Fibroblast of the aortic adventitia (primary cell): ENCODE measurements around the gene CADPS2. TPM values are rescaled to one million over a fixed set of nuclear protein-coding genes. Genes with fewer than 3 reads are reported as not detected.

Experiments used
- DNase-seq: peaks from one replicate; pipeline ENCODE4 v3.0.0-alpha.2; 2010; ENCODE audit warnings: low read depth
- H3K4me3 ChIP-seq: 2 replicates; pipeline ENCODE4 v1.5.1; 2011; ENCODE audit warnings: low read depth, mild to moderate bottlenecking, control low read depth, low read length, moderate library complexity
- CTCF ChIP-seq: IDR thresholded peaks from 2 replicates; pipeline ENCODE4 v1.5.1; 2011; ENCODE audit warnings: mild to moderate bottlenecking, low read length, control low read depth, inconsistent platforms; ENCODE audit not compliant: insufficient read depth
- total RNA-seq: library from RNA; depleted of rRNA; stranded (reverse); fragments of >200 nt; gene quantifications from 2 replicates; pipeline ENCODE4 v1.2.3, GENCODE V29; 2012; ENCODE audit warnings: low replicate concordance

The CADPS2 gene
- total RNA-seq, 1 donor, result 16.0 TPM

- H3K4me3 ChIP-seq, result no peak overlapping the region
- TF ChIP-seq CTCF, result no peak
- DNase-seq, result no peak
These were observed 452.5 kb downstream of the CADPS2 start for GRCh38 chr7:122433765-122434164.

- no peak for TF ChIP-seq CTCF
- peak; percentile 59 for DNase-seq
- no peak overlapping the region for H3K4me3 ChIP-seq
These were observed 455.6 kb downstream of the CADPS2 start for GRCh38 chr7:122430710-122431109.

DNA sequence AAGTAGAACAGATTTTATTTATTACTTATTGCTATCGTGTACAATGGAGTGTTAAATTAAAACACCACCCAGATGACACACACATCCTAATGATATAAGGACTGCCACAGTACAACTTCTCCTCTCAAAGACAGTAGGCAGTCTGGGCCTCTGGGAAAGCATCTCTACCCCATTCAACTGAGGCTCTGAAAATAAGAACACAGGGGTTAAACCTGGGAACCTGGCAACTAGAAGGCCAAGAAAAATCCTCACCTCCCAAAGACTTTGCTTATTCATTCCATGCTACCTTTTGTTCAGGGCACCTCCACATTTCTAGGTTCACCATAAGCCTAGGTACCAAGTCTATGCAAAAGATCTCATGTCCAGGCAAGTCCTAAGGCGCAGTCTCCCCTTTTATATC, 456.3 kb downstream of the CADPS2 start:
- no peak for TF ChIP-seq CTCF
- DNase-seq, result no peak
- H3K4me3 ChIP-seq, result no peak overlapping the region

- no peak for TF ChIP-seq CTCF
- DNase-seq, result no peak
- H3K4me3 ChIP-seq, result no peak overlapping the region
These were observed 460.5 kb downstream of the CADPS2 start for GRCh38 chr7:122425731-122426130.

- no peak overlapping the region for H3K4me3 ChIP-seq
- no peak for DNase-seq
- no peak for TF ChIP-seq CTCF
These were observed 462.7 kb downstream of the CADPS2 start for GRCh38 chr7:122423591-122423990.

GRCh38 chr7:122416336-122416735, 469.9 kb downstream of the CADPS2 start:
- H3K4me3 ChIP-seq, result no peak overlapping the region
- no peak for TF ChIP-seq CTCF
- peak; percentile 28 for DNase-seq

GRCh38 chr7:122415510-122415909, 470.8 kb downstream of the CADPS2 start:
- no peak for DNase-seq
- H3K4me3 ChIP-seq, result no peak overlapping the region
- no peak for TF ChIP-seq CTCF
